Peyer's patch (tissue), 4 donors: Measurements from ENCODE around the gene RBM39. TPM values are rescaled to one million over a fixed set of nuclear protein-coding genes. Genes with fewer than 3 reads are reported as not detected.
A peak's percentile ranks its signal among the peaks of the same experiment; 100 is the strongest.

Experiments
- DNase-seq, 3 donors: peaks; one replicate each; pipeline ENCODE4 v3.0.0-alpha.2; 2017 to 2019
- H3K27ac ChIP-seq, 4 donors: fragments of 200-600 bp; sonication (generic); one replicate each; pipeline ENCODE4 v1.5.1; 2016 to 2019
- H3K27me3 ChIP-seq, 2 donors: fragments of 200-600 bp; sonication (generic); one replicate each; pipeline ENCODE4 v1.5.1; 2019
- H3K36me3 ChIP-seq, 3 donors: fragments of 200-600 bp; sonication (generic); one replicate each; pipeline ENCODE4 v1.5.1; 2016 to 2019
- H3K4me1 ChIP-seq, 4 donors: fragments of 200-600 bp; sonication (generic); one replicate each; pipeline ENCODE4 v1.5.1; 2016 to 2019
- H3K4me3 ChIP-seq, 4 donors: fragments of 200-600 bp; sonication (generic); 1 replicate in 3 of 4; 2 replicates in 1 of 4; pipeline ENCODE4 v1.5.1; 2016 to 2019; ENCODE audit warnings: mild to moderate bottlenecking in 1 of 4
- H3K9me3 ChIP-seq, 4 donors: fragments of 200-600 bp; sonication (generic); one replicate each; pipeline ENCODE4 v1.5.1; 2016 to 2019; ENCODE audit warnings: mild to moderate bottlenecking in 1 of 4
- POLR2A ChIP-seq, 2 donors: fragments of 450-650 bp; IDR thresholded peaks; one replicate each; pipeline ENCODE4 v1.5.1; 2017; ENCODE audit warnings: antibody characterized with exemption in 2 of 2, mild to moderate bottlenecking in 2 of 2, moderate library complexity in 2 of 2
- total RNA-seq, 4 donors: library from RNA; depleted of rRNA; stranded (reverse); fragments of >200 nt; gene quantifications; one replicate each; pipeline ENCODE4 v1.1.0, GENCODE V29; 2016
- TF ChIP-seq, protein P1 (sequence below), 6 experiments: fragments of 450-650 bp in 4 of 6; fragments of 200-600 bp in 2 of 6; sonication (generic) in 1 of 6; IDR thresholded peaks; one replicate each; pipeline ENCODE4 v1.5.1; 2017 to 2019; ENCODE audit warnings: antibody characterized with exemption in 6 of 6, mild to moderate bottlenecking in 3 of 6, moderate library complexity in 1 of 6

Gene RBM39
- total RNA-seq, 4 donors from 2014 or later = 347 to 1,133 (median 466) TPM

DNA sequence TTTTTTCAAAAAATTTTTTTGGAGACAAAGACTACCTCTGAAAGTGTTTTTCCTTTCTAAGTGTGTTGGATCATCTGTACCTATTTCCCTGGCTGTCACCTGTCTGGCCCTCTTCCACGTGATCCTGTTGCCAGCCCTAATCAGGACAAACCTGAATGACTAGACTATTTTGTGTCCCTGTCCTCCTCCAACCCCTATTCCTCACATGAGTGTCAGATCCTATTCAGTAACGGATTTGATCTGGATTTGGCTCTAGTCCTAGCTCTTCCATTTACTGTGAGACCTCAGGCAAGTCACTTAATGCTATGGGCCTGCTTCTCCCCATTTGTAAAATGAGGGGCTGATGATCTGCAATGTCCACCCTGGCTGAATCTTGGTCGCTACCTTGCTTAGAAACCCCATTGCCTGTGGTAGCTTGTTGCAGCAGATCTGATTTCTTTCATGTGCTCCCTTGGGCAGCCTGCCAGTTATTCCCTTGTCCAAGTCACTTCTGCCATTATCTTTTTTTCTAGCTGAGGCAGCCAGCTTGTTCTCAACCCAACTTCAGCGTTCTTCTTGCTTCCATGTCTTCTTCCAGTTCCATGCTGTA is 34.5 kb upstream of the RBM39 start:
- Histone ChIP-seq H3K27me3 (no peaks in the 10 kb centered on the region), H3K36me3 (no peaks in the 10 kb centered on the region), H3K4me1 (peaks cover 0 to 32% (median 7%) of the 10 kb centered on the region in 4 donors), H3K4me3 (no peak overlapping the region), H3K27ac (no peak overlapping the region), H3K9me3 (no peaks in the 10 kb centered on the region)
- peak in 2 of 3 donors; percentile 25 to 57 for DNase-seq
- no peak for TF ChIP-seq POLR2A (IDR thresholded peaks at IDR 0.05)
- TF ChIP-seq, protein P1, sequence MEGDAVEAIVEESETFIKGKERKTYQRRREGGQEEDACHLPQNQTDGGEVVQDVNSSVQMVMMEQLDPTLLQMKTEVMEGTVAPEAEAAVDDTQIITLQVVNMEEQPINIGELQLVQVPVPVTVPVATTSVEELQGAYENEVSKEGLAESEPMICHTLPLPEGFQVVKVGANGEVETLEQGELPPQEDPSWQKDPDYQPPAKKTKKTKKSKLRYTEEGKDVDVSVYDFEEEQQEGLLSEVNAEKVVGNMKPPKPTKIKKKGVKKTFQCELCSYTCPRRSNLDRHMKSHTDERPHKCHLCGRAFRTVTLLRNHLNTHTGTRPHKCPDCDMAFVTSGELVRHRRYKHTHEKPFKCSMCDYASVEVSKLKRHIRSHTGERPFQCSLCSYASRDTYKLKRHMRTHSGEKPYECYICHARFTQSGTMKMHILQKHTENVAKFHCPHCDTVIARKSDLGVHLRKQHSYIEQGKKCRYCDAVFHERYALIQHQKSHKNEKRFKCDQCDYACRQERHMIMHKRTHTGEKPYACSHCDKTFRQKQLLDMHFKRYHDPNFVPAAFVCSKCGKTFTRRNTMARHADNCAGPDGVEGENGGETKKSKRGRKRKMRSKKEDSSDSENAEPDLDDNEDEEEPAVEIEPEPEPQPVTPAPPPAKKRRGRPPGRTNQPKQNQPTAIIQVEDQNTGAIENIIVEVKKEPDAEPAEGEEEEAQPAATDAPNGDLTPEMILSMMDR (IDR thresholded peaks at IDR 0.05) = no peak

DNA sequence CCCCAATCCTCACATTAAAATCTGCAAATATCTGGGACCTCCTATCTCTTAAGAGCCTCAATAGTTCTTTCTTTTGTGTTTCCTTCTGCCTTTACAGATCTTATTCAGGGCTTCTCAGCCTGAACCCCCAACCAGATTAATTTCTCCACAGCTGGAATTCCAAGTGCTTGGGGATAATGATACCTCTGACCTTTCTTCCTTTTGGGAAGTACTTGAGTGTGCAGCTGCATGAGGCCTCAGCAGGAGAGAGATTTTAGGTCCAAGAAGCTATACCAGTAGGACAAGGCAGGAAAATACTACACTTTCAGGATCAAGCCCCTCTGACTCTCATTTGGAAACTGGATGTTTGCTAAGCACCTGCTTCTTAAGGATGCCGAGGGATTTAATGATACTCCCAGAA is 32.3 kb upstream of the RBM39 start:
- DNase-seq = no peak
- Histone ChIP-seq H3K4me3 (no peak overlapping the region), H3K36me3 (no peaks in the 10 kb centered on the region), H3K27ac (peak overlapping the region in 1 of 4 donors; percentile 92), H3K27me3 (no peaks in the 10 kb centered on the region), H3K4me1 (peaks cover 0 to 49% (median 21%) of the 10 kb centered on the region in 4 donors), H3K9me3 (no peaks in the 10 kb centered on the region)
- no peak for TF ChIP-seq POLR2A (IDR thresholded peaks at IDR 0.05)
- TF ChIP-seq, protein P1 (IDR thresholded peaks at IDR 0.05) = no peak

DNA sequence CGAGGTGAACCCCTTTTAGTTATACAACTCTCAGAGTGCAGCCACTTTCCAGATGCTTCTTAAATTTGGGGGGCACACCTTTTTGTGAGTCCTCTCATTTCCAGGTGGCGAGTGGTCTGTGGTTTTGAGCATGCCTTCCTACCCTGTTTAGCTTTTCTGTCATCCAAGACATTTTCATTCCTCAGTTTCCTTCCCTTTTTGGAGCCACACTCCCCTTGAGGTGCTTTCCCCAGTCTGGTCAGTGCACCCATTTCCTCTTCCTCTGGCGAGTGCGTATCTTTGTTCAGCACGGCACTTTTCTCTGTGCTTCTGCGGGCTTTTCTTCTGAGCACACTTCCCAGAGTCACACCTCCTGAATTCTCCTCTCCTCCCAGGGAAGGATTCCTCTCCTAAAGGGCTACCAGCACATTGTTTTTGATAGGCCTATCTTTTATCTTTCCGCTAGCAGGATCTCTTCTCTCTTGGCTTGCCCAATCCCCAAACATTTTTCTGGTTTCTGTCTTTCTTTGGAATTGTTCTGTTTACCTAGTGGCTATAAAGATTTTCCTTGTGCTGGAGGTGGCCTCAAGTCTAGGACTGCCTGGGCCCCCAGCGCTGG is 31.2 kb upstream of the RBM39 start:
- Histone ChIP-seq H3K27me3 (no peaks in the 10 kb centered on the region), H3K4me3 (peak overlapping the region; percentile 67 to 87 (median 68)), H3K36me3 (no peaks in the 10 kb centered on the region), H3K27ac (peak overlapping the region; percentile 84 to 99 (median 94)), H3K9me3 (no peaks in the 10 kb centered on the region), H3K4me1 (peaks cover 0 to 59% (median 30%) of the 10 kb centered on the region in 4 donors)
- peak in 1 of 2 donors; percentile 17 for TF ChIP-seq POLR2A (IDR thresholded peaks at IDR 0.05)
- TF ChIP-seq, protein P1 (IDR thresholded peaks at IDR 0.05) = no peak
- peak in 2 of 3 donors; percentile 62 to 80 for DNase-seq

DNA sequence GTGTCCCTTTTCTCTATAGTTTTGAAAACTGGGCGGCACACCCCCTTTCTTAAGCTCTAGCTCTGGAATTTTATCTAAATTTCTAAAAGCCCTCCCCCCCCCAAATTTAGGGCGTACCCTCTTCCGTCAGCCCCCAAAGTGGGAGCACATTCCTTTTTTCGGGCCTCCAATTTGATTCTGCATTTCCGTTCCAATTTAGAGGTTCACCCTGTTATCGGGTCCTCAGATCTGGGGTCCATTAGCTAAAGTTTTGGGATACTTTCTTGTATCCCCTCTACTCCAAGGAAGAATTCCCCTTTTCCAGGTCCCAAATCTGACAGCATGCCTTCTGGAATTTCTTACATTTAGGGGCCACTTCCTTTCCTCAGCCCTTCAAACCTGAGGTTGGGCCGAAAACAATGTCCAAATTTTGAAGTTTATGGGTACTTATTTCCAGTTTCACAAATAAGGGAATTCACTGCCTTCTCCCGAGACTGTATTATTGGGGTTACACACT is 30.6 kb upstream of the RBM39 start:
- Histone ChIP-seq H3K27me3 (no peaks in the 10 kb centered on the region), H3K27ac (peak overlapping the region; percentile 84 to 99 (median 94)), H3K36me3 (no peaks in the 10 kb centered on the region), H3K9me3 (no peaks in the 10 kb centered on the region), H3K4me1 (peaks cover 0 to 60% (median 33%) of the 10 kb centered on the region in 4 donors), H3K4me3 (peak overlapping the region; percentile 67 to 87 (median 68))
- DNase-seq = no peak
- TF ChIP-seq POLR2A (IDR thresholded peaks at IDR 0.05) = no peak
- TF ChIP-seq, protein P1 (IDR thresholded peaks at IDR 0.05) = no peak

DNA sequence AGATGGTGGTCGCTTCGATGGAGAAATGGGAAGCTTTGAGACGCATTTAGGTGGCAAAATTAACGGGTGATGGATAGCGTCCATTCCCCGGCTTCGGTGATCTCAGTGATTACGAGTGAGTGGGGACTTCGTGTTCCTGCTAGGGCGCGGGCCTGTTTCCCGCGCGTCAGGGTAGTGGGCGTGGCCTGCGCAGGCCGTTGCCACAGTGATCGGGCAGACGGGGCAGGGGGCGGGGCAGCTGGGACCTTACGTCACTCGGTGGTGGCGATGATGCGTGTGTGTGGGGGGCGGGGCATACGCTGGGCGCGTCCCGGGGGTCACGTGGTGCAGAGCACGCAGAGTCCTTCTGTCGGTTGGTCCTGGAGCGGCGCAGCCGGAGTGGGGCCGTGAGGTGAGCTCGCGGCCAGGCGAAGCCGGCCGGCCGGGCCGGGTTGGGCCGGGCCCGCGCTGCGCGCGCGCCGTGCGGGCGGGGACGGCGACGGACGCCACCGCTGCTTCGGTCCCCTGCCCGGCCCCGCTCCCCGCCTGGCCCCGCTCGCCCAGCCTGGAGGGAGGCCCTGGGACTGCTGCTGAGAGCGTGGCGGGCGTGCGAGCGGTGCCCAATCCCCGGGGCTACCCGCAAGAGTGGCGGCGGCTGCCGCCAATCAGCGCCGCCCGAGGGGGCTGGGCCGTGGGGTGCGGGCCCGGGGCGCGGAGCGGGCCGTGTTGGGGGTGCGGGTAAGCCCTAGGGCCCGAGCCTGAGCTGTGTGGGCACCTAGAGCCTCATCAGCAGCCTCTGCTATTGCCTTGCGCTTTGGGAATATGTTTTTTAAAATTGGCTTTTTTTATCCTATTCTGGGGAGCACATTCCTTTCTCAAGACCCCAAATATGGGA is 29.9 kb upstream of the RBM39 start, which contains the start of gene PHF20:
Gene PHF20 (plus strand): TSS at position 327 of the 874 bp plus-strand sequence. CDS start 29,508 bp downstream, outside the sequence.
- DNase-seq = peak; percentile 99 to 100 (median 100)
- Histone ChIP-seq H3K4me1 (peaks cover 0 to 61% (median 35%) of the 10 kb centered on the region in 4 donors), H3K27ac (peak within 1 kb of the TSS; percentile 84 to 99 (median 94)), H3K36me3 (no peaks in the 10 kb centered on the region), H3K4me3 (peak within 1 kb of the TSS; percentile 67 to 87 (median 68)), H3K27me3 (no peaks in the 10 kb centered on the region), H3K9me3 (no peaks in the 10 kb centered on the region)
- TF ChIP-seq, protein P1 (IDR thresholded peaks at IDR 0.05) = peak in 4 of 6 experiments; percentile 10 to 58 (median 32)
- TF ChIP-seq POLR2A (IDR thresholded peaks at IDR 0.05) = peak; percentile 59 to 86
